ENCODE measurements around the gene PKDCC. TPM values are rescaled to one million over a fixed set of nuclear protein-coding genes. Genes with fewer than 3 reads are reported as not detected.
"Not testable (repeated sequence)": the region's sequence is repeated elsewhere in the genome, so short reads cannot be mapped to it uniquely, and the experiment has no call there.

The PKDCC gene
- total RNA-seq, 1 donor from 2014 or later, result 81.9 TPM

GRCh38 chr2:42082016-42082415 lies 34.2 kb downstream of the PKDCC start:
- Mint-ChIP-seq H3K9me3 (no peaks in the 10 kb centered on the region), H3K36me3 (ENCODE audit: low read depth) (no peaks in the 10 kb centered on the region), H3K4me3 (no peak overlapping the region), H3K27me3 (ENCODE audit: low read depth) (peaks cover 5% of the 10 kb centered on the region), H3K27ac (ENCODE audit: unreplicated experiment) (no peak overlapping the region), H3K4me1 (peaks cover 14% of the 10 kb centered on the region)
- TF ChIP-seq CTCF (conservative IDR thresholded peaks at IDR 0.05), result no peak
- DNase-seq (ENCODE audit: low read depth, low spot score), result no peak

- no peak overlapping the region for H3K4me3 Mint-ChIP-seq
- H3K27me3 Mint-ChIP-seq (ENCODE audit: low read depth), result peaks cover 2% of the 10 kb centered on the region
- H3K4me1 Mint-ChIP-seq, result peaks cover 14% of the 10 kb centered on the region
- no peak for TF ChIP-seq CTCF (conservative IDR thresholded peaks at IDR 0.05)
- H3K36me3 Mint-ChIP-seq (ENCODE audit: low read depth), result no peaks in the 10 kb centered on the region
- no peak for DNase-seq (ENCODE audit: low read depth, low spot score)
- H3K9me3 Mint-ChIP-seq, result no peaks in the 10 kb centered on the region
- H3K27ac Mint-ChIP-seq (ENCODE audit: unreplicated experiment), result no peak overlapping the region
Measured at GRCh38 chr2:42084231-42084671, 36.4 kb downstream of the PKDCC start.

- H3K9me3 Mint-ChIP-seq; H3K36me3 Mint-ChIP-seq (ENCODE audit: low read depth); H3K27me3 Mint-ChIP-seq (ENCODE audit: low read depth); H3K4me3 Mint-ChIP-seq; H3K27ac Mint-ChIP-seq (ENCODE audit: unreplicated experiment); DNase-seq (ENCODE audit: low read depth, low spot score): not testable (repeated sequence)
- peaks cover 14% of the 10 kb centered on the region for H3K4me1 Mint-ChIP-seq
Measured at GRCh38 chr2:42085070-42085469, 37.2 kb downstream of the PKDCC start.

GRCh38 chr2:42085706-42086487 lies 38.1 kb downstream of the PKDCC start:
- Mint-ChIP-seq H3K27me3 (ENCODE audit: low read depth) (peaks cover 8% of the 10 kb centered on the region), H3K4me3 (no peak overlapping the region), H3K9me3 (no peaks in the 10 kb centered on the region), H3K36me3 (ENCODE audit: low read depth) (no peaks in the 10 kb centered on the region), H3K4me1 (peaks cover 14% of the 10 kb centered on the region), H3K27ac (ENCODE audit: unreplicated experiment) (no peak overlapping the region)
- no peak for DNase-seq (ENCODE audit: low read depth, low spot score)
- TF ChIP-seq CTCF (conservative IDR thresholded peaks at IDR 0.05), result no peak

GRCh38 chr2:42086500-42086953 lies 38.7 kb downstream of the PKDCC start:
- Mint-ChIP-seq H3K9me3 (no peaks in the 10 kb centered on the region), H3K4me3 (no peak overlapping the region), H3K4me1 (peaks cover 14% of the 10 kb centered on the region), H3K27me3 (ENCODE audit: low read depth) (peaks cover 8% of the 10 kb centered on the region), H3K36me3 (ENCODE audit: low read depth) (no peaks in the 10 kb centered on the region), H3K27ac (ENCODE audit: unreplicated experiment) (no peak overlapping the region)
- TF ChIP-seq CTCF (conservative IDR thresholded peaks at IDR 0.05), result peak; percentile 86
- DNase-seq (ENCODE audit: low read depth, low spot score), result peak; percentile 50

- peaks cover 10% of the 10 kb centered on the region for H3K27me3 Mint-ChIP-seq (ENCODE audit: low read depth)
- no peaks in the 10 kb centered on the region for H3K9me3 Mint-ChIP-seq
- H3K4me1 Mint-ChIP-seq, result peaks cover 21% of the 10 kb centered on the region
Measured at GRCh38 chr2:42087137-42087856, 39.5 kb downstream of the PKDCC start.

More at GRCh38 chr2:42087137-42087856, 39.5 kb downstream of the PKDCC start:
- TF ChIP-seq CTCF (conservative IDR thresholded peaks at IDR 0.05), result no peak
- H3K4me3 Mint-ChIP-seq, result no peak overlapping the region
- no peak overlapping the region for H3K27ac Mint-ChIP-seq (ENCODE audit: unreplicated experiment)
- DNase-seq (ENCODE audit: low read depth, low spot score), result no peak
- H3K36me3 Mint-ChIP-seq (ENCODE audit: low read depth), result no peaks in the 10 kb centered on the region
